Esophagus squamous epithelium (tissue), 4 donors: Measurements from ENCODE around the gene CDH13.

Experiments
- CTCF ChIP-seq, 6 experiments: fragments of 450-650 bp in 4 of 6; fragments of 200-600 bp in 2 of 6; sonication (generic) in 2 of 6; IDR thresholded peaks; one replicate each; pipeline ENCODE4 v1.5.1; 2016 to 2019; ENCODE audit warnings: antibody characterized with exemption in 6 of 6, mild to moderate bottlenecking in 4 of 6, moderate library complexity in 4 of 6
- POLR2A ChIP-seq, 4 donors: fragments of 450-650 bp; IDR thresholded peaks; one replicate each; pipeline ENCODE4 v1.6.1; 2017; ENCODE audit warnings: antibody characterized with exemption in 4 of 4, mild to moderate bottlenecking in 4 of 4, moderate library complexity in 3 of 4

- TF ChIP-seq CTCF (IDR thresholded peaks at IDR 0.05) (no peak), POLR2A (IDR thresholded peaks at IDR 0.05) (no peak)
Observed at GRCh38 chr16:82841108-82841507, 214.3 kb downstream of the CDH13 start.
